K562 (cell line): ENCODE results near the gene CAST. TPM values are rescaled to one million over a fixed set of nuclear protein-coding genes. Genes with fewer than 3 reads are reported as not detected.

Source experiments
- ATAC-seq: fragments of 200-7000 bp; cut with Tn5 transposase; 3 replicates; pipeline ENCODE4 v1.9.1; 2020; ENCODE audit warnings: moderate library complexity
- BruUV-seq: library from RNA; stranded (reverse); fragments of 400-500 nt; replicated peaks from 2 replicates; lab custom pipeline; 2021; lab: Mats Ljungman, UMichigan
- CTCF ChIA-PET: fragments of 300-600 bp; formaldehyde crosslinking; extraction: SDS; loops from one replicate; lab custom pipeline; 2021; ENCODE audit warnings: low intra/inter-chr PET ratio; lab: Yijun Ruan, JAX
- POLR2A ChIA-PET: fragments of 300-600, 350-650 bp; sonication (Branson Sonifier 250); formaldehyde crosslinking; extraction: SDS; loops from one replicate; lab custom pipeline; 2021; ENCODE audit warnings: antibody characterized with exemption, inconsistent platforms; lab: Yijun Ruan, JAX
- DNase-seq, 4 experiments: peaks; one replicate each; pipeline versions ENCODE4 v3.0.0 to v3.0.0-alpha.2; 2011 to 2018; ENCODE audit warnings: low spot score in 3 of 4, mixed read lengths in 3 of 4; ENCODE audit errors: extremely low read depth in 1 of 4
- FAIRE-seq: peaks from 2 replicates; lab custom pipeline; 2011; peaks lifted over from hg19 to GRCh38; lab: Jason Lieb, UNC
- H2AFZ ChIP-seq: 2 replicates; pipeline ENCODE4 v1.6.0; 2011; ENCODE audit warnings: low read depth, low read length, control low read depth, inconsistent platforms
- H3K27ac ChIP-seq: fragments of 200-600 bp; 3 replicates; pipeline ENCODE4 v1.8.0; 2011; ENCODE audit warnings: low read depth, mild to moderate bottlenecking, control low read depth, inconsistent platforms, low read length, moderate library complexity, mixed read lengths; ENCODE audit errors: extremely low read depth
- H3K27me3 ChIP-seq, 2 experiments: fragments of 300-600 bp in 1 of 2; 2 replicates in 1 of 2; 3 replicates in 1 of 2; pipeline versions ENCODE4 v1.6.0 to v1.8.0; 2011; ENCODE audit warnings: inconsistent platforms in 2 of 2, low read length in 2 of 2, mild to moderate bottlenecking in 1 of 2, mixed read lengths in 1 of 2, moderate library complexity in 1 of 2; ENCODE audit not compliant: control insufficient read depth in 2 of 2, insufficient read depth in 2 of 2
- H3K36me3 ChIP-seq: fragments of 300-600 bp; 3 replicates; pipeline ENCODE4 v1.8.0; 2011; ENCODE audit warnings: mild to moderate bottlenecking, low read length, inconsistent platforms; ENCODE audit not compliant: control insufficient read depth, insufficient read depth
- H3K4me1 ChIP-seq, 2 experiments: fragments of 200-600 bp in 1 of 2; replicated peaks in 1 of 2; 2 replicates in 1 of 2; 3 replicates in 1 of 2; pipeline versions ENCODE4 v1.5.1 to v1.8.0; 2011; ENCODE audit warnings: inconsistent platforms in 2 of 2, low read length in 2 of 2, mild to moderate bottlenecking in 1 of 2, mixed read lengths in 1 of 2, moderate library complexity in 1 of 2; ENCODE audit not compliant: control insufficient read depth in 2 of 2, insufficient read depth in 2 of 2
- H3K4me2 ChIP-seq: 2 replicates; pipeline ENCODE4 v1.6.1; 2011; ENCODE audit warnings: low read length, control low read depth, inconsistent platforms, mixed read lengths; ENCODE audit not compliant: insufficient read depth
- H3K4me3 ChIP-seq: fragments of 200-600 bp; sonication (generic), shearing (Covaris generic); 2 replicates; pipeline ENCODE4 v1.5.1; 2016; ENCODE audit warnings: control low read depth, inconsistent platforms
- H3K79me2 ChIP-seq: fragments of 200-600 bp; 3 replicates; pipeline ENCODE4 v1.8.0; 2011; ENCODE audit warnings: low read length, inconsistent platforms; ENCODE audit not compliant: control insufficient read depth, insufficient read depth
- H3K9ac ChIP-seq, 2 experiments: 2 replicates each; pipeline versions ENCODE4 v1.6.0 to v1.6.1; 2011; ENCODE audit warnings: low read depth in 2 of 2, low read length in 2 of 2, control low read depth in 1 of 2, inconsistent platforms in 1 of 2, mild to moderate bottlenecking in 1 of 2, mixed read lengths in 1 of 2; ENCODE audit not compliant: insufficient read depth in 1 of 2
- H3K9me1 ChIP-seq: one replicate; pipeline ENCODE4 v1.6.0; 2011; ENCODE audit warnings: inconsistent platforms, mild to moderate bottlenecking, low read length, moderate library complexity; ENCODE audit not compliant: control insufficient read depth, insufficient read depth
- H3K9me3 ChIP-seq: replicated peaks from 2 replicates; pipeline ENCODE4 v1.5.1; 2011; ENCODE audit warnings: low read depth, low read length, inconsistent platforms; ENCODE audit not compliant: control insufficient read depth, insufficient read depth
- H4K20me1 ChIP-seq: replicated peaks from 2 replicates; pipeline ENCODE4 v1.6.1; 2011; ENCODE audit warnings: low read length, inconsistent platforms, mixed read lengths; ENCODE audit not compliant: control insufficient read depth, insufficient read depth
- ARNT ChIP-seq, 2 experiments: fragments of 450-650 bp; IDR thresholded peaks; 2 replicates each; pipeline ENCODE4 v1.6.1; 2016; ENCODE audit warnings: mild to moderate bottlenecking in 1 of 2
- GATAD2A ChIP-seq: fragments of 450-650 bp; IDR thresholded peaks from 2 replicates; pipeline ENCODE4 v1.6.1; 2017
- MAFG ChIP-seq: fragments of 450-650 bp; conservative IDR thresholded peaks from 2 replicates; pipeline ENCODE4 v1.6.1; 2016; ENCODE audit warnings: missing genetic modification characterization, missing compliant biosample characterization
- NFE2L1 ChIP-seq: fragments of 450-650 bp; IDR thresholded peaks from 2 replicates; pipeline ENCODE4 v1.6.1; 2016; ENCODE audit warnings: missing genetic modification characterization, low read depth, mild to moderate bottlenecking, missing compliant biosample characterization, moderate library complexity, borderline replicate concordance
- ZNF717 ChIP-seq: fragments of 250-450 bp; sonication (Bioruptor Pico); IDR thresholded peaks from 2 replicates; pipeline ENCODE4 v1.5.0; 2021
- WGBS: fragments of 100-300 bp; shearing (Covaris generic); methylation state at CpG from one replicate; pipeline ENCODE4 v1.1.6; 2016; ENCODE audit warnings: low coverage, mixed read lengths; ENCODE audit not compliant: insufficient coverage; ENCODE audit errors: missing lambda C conversion rate; 5-methylcytosine and 5-hydroxymethylcytosine counted together
- in situ Hi-C: fragments of 300-500 bp; cut with MboI; formaldehyde crosslinking; loops from 4 replicates; pipeline ENCODE4 v1.15.0; 2018; ENCODE audit warnings: inconsistent platforms, mixed read lengths
- intact Hi-C: fragments of 100-400 bp; cut with micrococcal nuclease; formaldehyde crosslinking; loops from 2 replicates; pipeline ENCODE4 v1.14.2; 2022
- polyA plus RNA-seq, 8 experiments: library from polyadenylated mRNA; depleted of rRNA in 4 of 8; stranded (reverse) in 5 of 8; unstranded in 3 of 8; fragments of >200 nt; fragmentation: Nextera tagmentation in 2 of 8; fragmentation: Illumina TruSeq in 1 of 8; extraction: Ambion mirVana in 2 of 8; extraction: Trizol in 1 of 8; gene quantifications; 2 replicates each; pipeline versions ENCODE4 v1.2.1 to v1.2.3, GENCODE V29; 2011 to 2014; ENCODE audit warnings: inconsistent platforms in 1 of 8, missing spikeins in 1 of 8
- total RNA-seq, 7 experiments: library from RNA; depleted of rRNA in 6 of 7; stranded (reverse); fragments of >200 nt in 6 of 7; fragmentation: Illumina TruSeq in 2 of 7; extraction: Trizol in 2 of 7; gene quantifications; 2 replicates each; pipeline versions ENCODE4 v1.2.1 to v1.2.3, GENCODE V29; 2011 to 2021; ENCODE audit warnings: low replicate concordance in 1 of 7
- TF ChIP-seq, protein P1 (sequence below): fragments of 250-450 bp; sonication (Bioruptor Pico); IDR thresholded peaks from 2 replicates; pipeline ENCODE4 v1.4.0; 2020
- TF ChIP-seq, protein P2 (sequence below): fragments of 450-650 bp; conservative IDR thresholded peaks from 2 replicates; pipeline ENCODE4 v1.6.1; 2016; ENCODE audit warnings: missing genetic modification characterization, low read depth, mild to moderate bottlenecking, control low read depth, missing compliant biosample characterization
- TF ChIP-seq, protein P3 (sequence below), 2 experiments: fragments of 450-650 bp; conservative IDR thresholded peaks; 2 replicates each; pipeline ENCODE4 v1.6.1; 2017; ENCODE audit warnings: mild to moderate bottlenecking in 2 of 2, moderate library complexity in 2 of 2
- TF ChIP-seq, protein P4 (sequence below): fragments of 450-650 bp; IDR thresholded peaks from 2 replicates; pipeline ENCODE4 v1.6.1; 2016
- TF ChIP-seq, protein P5 (sequence below): conservative IDR thresholded peaks from 2 replicates; pipeline ENCODE4 v1.6.1; 2011; ENCODE audit warnings: low read depth, mild to moderate bottlenecking, low read length; ENCODE audit not compliant: control insufficient read depth
- TF ChIP-seq, protein P6 (sequence below): fragments of 450-650 bp; IDR thresholded peaks from 2 replicates; pipeline ENCODE4 v1.6.1; 2018; ENCODE audit not compliant: partially characterized antibody

Gene CAST
- total and polyA plus RNA-seq, 9 of the 15 experiments (the other 6 are each of a cell fraction or from before 2014, with no cell fraction given): 55.5 to 136 (median 86.1) TPM

DNA sequence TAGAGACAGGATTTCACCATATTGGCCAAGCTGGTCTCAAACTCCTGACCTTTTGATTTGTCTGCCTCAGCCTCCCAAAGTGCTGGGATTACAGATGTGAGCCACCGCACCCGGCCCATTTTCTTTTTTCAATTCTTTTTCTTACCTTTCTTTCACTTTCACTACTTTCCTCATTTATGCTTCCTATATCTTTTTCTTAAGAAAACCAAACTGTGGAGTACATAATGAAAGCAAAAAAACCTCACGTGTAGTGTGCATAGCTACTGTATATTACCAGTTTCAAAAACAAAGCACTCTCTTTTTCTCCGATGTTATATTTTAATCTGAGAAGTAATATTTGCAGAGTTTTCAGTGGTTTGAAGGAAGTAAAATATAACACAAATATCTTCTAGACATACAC lies 8.0 kb upstream of the CAST start:
- Histone ChIP-seq H3K4me2 (no peak overlapping the region), H3K27me3 (peaks cover 3 to 7% of the 10 kb centered on the region in 2 experiments; a peak in 4 of 5 replicates), H3K36me3 (no peaks in the 10 kb centered on the region), H3K9me3 (no peaks in the 10 kb centered on the region), H4K20me1 (no peaks in the 10 kb centered on the region), H3K79me2 (no peaks in the 10 kb centered on the region), H2AFZ (no peak overlapping the region), H3K4me3 (no peak overlapping the region), H3K9me1 (no peaks in the 10 kb centered on the region), H3K9ac (no peak overlapping the region), H3K27ac (no peak overlapping the region), H3K4me1 (no peaks in the 10 kb centered on the region; a peak in 1 of 5 replicates)
- in situ Hi-C loops (no loop called here), intact Hi-C loops (no loop called here)
- FAIRE-seq (no peak), DNase-seq (no peak), ATAC-seq (no peak)
- 0% methylated on average over 4 of the region's 4 CpGs for WGBS
- ChIA-PET CTCF (no interaction called here), POLR2A (interaction anchor here (0.8 to 1.3 kb wide), 2 partner anchors 17 to 40 kb away, joined by 3 to 5 read pairs; no protein-coding TSS in a partner anchor)
- BruUV-seq: no TSS peak
- TF ChIP-seq MAFG (tag) (no peak), ARNT (IDR thresholded peaks at IDR 0.05) (no peak), GATAD2A (no peak), NFE2L1 (tag) (no peak), ZNF717 (no peak)
- TF ChIP-seq, protein P1, sequence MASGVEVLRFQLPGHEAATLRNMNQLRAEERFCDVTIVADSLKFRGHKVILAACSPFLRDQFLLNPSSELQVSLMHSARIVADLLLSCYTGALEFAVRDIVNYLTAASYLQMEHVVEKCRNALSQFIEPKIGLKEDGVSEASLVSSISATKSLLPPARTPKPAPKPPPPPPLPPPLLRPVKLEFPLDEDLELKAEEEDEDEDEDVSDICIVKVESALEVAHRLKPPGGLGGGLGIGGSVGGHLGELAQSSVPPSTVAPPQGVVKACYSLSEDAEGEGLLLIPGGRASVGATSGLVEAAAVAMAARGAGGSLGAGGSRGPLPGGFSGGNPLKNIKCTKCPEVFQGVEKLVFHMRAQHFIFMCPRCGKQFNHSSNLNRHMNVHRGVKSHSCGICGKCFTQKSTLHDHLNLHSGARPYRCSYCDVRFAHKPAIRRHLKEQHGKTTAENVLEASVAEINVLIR (CRISPR knock-in tag): no peak
- TF ChIP-seq, protein P2, sequence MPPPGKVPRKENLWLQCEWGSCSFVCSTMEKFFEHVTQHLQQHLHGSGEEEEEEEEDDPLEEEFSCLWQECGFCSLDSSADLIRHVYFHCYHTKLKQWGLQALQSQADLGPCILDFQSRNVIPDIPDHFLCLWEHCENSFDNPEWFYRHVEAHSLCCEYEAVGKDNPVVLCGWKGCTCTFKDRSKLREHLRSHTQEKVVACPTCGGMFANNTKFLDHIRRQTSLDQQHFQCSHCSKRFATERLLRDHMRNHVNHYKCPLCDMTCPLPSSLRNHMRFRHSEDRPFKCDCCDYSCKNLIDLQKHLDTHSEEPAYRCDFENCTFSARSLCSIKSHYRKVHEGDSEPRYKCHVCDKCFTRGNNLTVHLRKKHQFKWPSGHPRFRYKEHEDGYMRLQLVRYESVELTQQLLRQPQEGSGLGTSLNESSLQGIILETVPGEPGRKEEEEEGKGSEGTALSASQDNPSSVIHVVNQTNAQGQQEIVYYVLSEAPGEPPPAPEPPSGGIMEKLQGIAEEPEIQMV (tag): no peak
- TF ChIP-seq, protein P3, sequence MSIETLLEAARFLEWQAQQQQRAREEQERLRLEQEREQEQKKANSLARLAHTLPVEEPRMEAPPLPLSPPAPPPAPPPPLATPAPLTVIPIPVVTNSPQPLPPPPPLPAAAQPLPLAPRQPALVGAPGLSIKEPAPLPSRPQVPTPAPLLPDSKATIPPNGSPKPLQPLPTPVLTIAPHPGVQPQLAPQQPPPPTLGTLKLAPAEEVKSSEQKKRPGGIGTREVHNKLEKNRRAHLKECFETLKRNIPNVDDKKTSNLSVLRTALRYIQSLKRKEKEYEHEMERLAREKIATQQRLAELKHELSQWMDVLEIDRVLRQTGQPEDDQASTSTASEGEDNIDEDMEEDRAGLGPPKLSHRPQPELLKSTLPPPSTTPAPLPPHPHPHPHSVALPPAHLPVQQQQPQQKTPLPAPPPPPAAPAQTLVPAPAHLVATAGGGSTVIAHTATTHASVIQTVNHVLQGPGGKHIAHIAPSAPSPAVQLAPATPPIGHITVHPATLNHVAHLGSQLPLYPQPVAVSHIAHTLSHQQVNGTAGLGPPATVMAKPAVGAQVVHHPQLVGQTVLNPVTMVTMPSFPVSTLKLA (conservative IDR thresholded peaks at IDR 0.05): no peak
- TF ChIP-seq, protein P4, sequence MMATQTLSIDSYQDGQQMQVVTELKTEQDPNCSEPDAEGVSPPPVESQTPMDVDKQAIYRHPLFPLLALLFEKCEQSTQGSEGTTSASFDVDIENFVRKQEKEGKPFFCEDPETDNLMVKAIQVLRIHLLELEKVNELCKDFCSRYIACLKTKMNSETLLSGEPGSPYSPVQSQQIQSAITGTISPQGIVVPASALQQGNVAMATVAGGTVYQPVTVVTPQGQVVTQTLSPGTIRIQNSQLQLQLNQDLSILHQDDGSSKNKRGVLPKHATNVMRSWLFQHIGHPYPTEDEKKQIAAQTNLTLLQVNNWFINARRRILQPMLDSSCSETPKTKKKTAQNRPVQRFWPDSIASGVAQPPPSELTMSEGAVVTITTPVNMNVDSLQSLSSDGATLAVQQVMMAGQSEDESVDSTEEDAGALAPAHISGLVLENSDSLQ: no peak
- TF ChIP-seq, protein P5, sequence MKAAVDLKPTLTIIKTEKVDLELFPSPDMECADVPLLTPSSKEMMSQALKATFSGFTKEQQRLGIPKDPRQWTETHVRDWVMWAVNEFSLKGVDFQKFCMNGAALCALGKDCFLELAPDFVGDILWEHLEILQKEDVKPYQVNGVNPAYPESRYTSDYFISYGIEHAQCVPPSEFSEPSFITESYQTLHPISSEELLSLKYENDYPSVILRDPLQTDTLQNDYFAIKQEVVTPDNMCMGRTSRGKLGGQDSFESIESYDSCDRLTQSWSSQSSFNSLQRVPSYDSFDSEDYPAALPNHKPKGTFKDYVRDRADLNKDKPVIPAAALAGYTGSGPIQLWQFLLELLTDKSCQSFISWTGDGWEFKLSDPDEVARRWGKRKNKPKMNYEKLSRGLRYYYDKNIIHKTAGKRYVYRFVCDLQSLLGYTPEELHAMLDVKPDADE: no peak
- TF ChIP-seq, protein P6, sequence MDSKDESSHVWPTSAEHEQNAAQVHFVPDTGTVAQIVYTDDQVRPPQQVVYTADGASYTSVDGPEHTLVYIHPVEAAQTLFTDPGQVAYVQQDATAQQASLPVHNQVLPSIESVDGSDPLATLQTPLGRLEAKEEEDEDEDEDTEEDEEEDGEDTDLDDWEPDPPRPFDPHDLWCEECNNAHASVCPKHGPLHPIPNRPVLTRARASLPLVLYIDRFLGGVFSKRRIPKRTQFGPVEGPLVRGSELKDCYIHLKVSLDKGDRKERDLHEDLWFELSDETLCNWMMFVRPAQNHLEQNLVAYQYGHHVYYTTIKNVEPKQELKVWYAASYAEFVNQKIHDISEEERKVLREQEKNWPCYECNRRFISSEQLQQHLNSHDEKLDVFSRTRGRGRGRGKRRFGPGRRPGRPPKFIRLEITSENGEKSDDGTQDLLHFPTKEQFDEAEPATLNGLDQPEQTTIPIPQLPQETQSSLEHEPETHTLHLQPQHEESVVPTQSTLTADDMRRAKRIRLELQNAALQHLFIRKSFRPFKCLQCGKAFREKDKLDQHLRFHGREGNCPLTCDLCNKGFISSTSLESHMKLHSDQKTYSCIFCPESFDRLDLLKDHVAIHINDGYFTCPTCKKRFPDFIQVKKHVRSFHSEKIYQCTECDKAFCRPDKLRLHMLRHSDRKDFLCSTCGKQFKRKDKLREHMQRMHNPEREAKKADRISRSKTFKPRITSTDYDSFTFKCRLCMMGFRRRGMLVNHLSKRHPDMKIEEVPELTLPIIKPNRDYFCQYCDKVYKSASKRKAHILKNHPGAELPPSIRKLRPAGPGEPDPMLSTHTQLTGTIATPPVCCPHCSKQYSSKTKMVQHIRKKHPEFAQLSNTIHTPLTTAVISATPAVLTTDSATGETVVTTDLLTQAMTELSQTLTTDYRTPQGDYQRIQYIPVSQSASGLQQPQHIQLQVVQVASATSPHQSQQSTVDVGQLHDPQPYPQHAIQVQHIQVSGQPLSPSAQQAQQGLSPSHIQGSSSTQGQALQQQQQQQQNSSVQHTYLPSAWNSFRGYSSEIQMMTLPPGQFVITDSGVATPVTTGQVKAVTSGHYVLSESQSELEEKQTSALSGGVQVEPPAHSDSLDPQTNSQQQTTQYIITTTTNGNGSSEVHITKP: no peak
